HL-60 (cell line): ENCODE results near the gene RPL3.
A peak's percentile ranks its signal among the peaks of the same experiment; 100 is the strongest.

ENCODE experiments used
- DNase-seq, 2 experiments: peaks; one replicate each; pipeline ENCODE4 v3.0.0-alpha.2; 2010 to 2020; ENCODE audit warnings: low read depth in 1 of 2, low spot score in 1 of 2
- H3K27ac ChIP-seq: fragments of 250-450 bp; sonication (Bioruptor Pico); replicated peaks from 2 replicates; pipeline ENCODE4 v1.5.1; 2020; ENCODE audit warnings: mild to moderate bottlenecking, moderate library complexity
- H3K27me3 ChIP-seq: fragments of 250-450 bp; sonication (Bioruptor Pico); 2 replicates; pipeline ENCODE4 v1.5.1; 2021; ENCODE audit warnings: mild to moderate bottlenecking, moderate library complexity; ENCODE audit not compliant: insufficient read depth, poor library complexity, severe bottlenecking
- H3K4me3 ChIP-seq: replicated peaks from 2 replicates; pipeline ENCODE4 v1.5.1; 2011; ENCODE audit warnings: mild to moderate bottlenecking, control low read depth, low read length; ENCODE audit not compliant: insufficient read depth
- GABPA ChIP-seq: IDR thresholded peaks from 2 replicates; pipeline ENCODE4 v1.6.1; 2012; ENCODE audit warnings: low read depth
- POLR2AphosphoS5 ChIP-seq: IDR thresholded peaks from 2 replicates; pipeline ENCODE4 v1.6.1; 2012; ENCODE audit warnings: low read depth
- SPI1 ChIP-seq: IDR thresholded peaks from 2 replicates; pipeline ENCODE4 v1.6.1; 2012; ENCODE audit warnings: low read depth, mild to moderate bottlenecking, borderline replicate concordance
- TF ChIP-seq, protein P1 (sequence below): IDR thresholded peaks from 2 replicates; pipeline ENCODE4 v1.6.1; 2012; ENCODE audit warnings: low read depth; ENCODE audit not compliant: insufficient replicate concordance
- TF ChIP-seq, protein P2 (sequence below): IDR thresholded peaks from one replicate; pipeline ENCODE4 v1.5.1; 2011; ENCODE audit warnings: low read length, control low read depth, inconsistent platforms; ENCODE audit not compliant: insufficient read depth

Gene RPL3

DNA sequence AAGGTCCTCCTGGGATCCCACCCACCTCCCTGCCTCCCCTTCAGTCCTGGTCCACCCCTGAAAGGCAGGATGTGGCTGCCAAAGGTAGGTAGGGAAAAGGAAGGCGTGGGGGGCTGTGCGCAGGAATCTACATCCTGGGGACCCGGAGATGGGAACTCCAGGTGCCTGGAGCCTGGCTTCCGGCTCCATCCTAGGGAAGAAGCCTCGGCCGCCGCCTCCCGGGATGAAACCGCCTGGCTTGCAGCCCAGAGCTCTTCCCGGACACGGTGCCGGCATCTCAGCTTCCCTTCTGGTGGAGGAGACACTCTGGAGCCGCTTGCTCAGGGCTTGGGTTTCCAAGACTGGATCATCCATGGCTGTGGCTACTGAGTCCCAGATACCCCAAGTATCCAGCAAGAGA, 41.4 kb downstream of the RPL3 start:
- peaks cover 2% of the 10 kb centered on the region for H3K27me3 ChIP-seq
- DNase-seq = no peak
- TF ChIP-seq GABPA (no peak), SPI1 (no peak), POLR2AphosphoS5 (no peak)
- TF ChIP-seq, protein P1, sequence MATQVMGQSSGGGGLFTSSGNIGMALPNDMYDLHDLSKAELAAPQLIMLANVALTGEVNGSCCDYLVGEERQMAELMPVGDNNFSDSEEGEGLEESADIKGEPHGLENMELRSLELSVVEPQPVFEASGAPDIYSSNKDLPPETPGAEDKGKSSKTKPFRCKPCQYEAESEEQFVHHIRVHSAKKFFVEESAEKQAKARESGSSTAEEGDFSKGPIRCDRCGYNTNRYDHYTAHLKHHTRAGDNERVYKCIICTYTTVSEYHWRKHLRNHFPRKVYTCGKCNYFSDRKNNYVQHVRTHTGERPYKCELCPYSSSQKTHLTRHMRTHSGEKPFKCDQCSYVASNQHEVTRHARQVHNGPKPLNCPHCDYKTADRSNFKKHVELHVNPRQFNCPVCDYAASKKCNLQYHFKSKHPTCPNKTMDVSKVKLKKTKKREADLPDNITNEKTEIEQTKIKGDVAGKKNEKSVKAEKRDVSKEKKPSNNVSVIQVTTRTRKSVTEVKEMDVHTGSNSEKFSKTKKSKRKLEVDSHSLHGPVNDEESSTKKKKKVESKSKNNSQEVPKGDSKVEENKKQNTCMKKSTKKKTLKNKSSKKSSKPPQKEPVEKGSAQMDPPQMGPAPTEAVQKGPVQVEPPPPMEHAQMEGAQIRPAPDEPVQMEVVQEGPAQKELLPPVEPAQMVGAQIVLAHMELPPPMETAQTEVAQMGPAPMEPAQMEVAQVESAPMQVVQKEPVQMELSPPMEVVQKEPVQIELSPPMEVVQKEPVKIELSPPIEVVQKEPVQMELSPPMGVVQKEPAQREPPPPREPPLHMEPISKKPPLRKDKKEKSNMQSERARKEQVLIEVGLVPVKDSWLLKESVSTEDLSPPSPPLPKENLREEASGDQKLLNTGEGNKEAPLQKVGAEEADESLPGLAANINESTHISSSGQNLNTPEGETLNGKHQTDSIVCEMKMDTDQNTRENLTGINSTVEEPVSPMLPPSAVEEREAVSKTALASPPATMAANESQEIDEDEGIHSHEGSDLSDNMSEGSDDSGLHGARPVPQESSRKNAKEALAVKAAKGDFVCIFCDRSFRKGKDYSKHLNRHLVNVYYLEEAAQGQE = no peak
- TF ChIP-seq, protein P2, sequence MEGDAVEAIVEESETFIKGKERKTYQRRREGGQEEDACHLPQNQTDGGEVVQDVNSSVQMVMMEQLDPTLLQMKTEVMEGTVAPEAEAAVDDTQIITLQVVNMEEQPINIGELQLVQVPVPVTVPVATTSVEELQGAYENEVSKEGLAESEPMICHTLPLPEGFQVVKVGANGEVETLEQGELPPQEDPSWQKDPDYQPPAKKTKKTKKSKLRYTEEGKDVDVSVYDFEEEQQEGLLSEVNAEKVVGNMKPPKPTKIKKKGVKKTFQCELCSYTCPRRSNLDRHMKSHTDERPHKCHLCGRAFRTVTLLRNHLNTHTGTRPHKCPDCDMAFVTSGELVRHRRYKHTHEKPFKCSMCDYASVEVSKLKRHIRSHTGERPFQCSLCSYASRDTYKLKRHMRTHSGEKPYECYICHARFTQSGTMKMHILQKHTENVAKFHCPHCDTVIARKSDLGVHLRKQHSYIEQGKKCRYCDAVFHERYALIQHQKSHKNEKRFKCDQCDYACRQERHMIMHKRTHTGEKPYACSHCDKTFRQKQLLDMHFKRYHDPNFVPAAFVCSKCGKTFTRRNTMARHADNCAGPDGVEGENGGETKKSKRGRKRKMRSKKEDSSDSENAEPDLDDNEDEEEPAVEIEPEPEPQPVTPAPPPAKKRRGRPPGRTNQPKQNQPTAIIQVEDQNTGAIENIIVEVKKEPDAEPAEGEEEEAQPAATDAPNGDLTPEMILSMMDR = no peak
- no peak overlapping the region for H3K27ac ChIP-seq
- H3K4me3 ChIP-seq = no peak overlapping the region

DNA sequence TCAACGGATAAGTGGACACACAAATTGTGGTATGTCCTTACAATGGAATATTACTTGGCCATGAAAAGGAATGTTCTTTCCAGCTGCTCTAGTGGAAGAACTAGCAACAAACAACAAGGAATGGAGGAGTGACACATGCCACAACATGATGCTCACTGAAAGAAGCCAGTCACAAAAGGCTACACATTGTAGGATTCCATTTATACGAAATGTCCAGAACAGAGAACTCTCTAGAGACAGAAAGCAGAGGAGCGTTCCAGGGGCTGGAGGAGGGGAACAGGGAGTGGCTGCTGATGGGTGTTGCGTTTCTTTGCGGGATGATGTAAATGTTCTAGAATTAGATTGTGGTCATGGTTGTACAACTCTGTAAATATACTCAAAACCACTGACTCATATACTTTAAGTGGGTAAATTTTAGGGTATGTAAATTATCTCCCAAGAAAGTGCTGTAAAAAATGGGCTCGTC, 42.2 kb downstream of the RPL3 start:
- peaks cover 2% of the 10 kb centered on the region for H3K27me3 ChIP-seq

DNA sequence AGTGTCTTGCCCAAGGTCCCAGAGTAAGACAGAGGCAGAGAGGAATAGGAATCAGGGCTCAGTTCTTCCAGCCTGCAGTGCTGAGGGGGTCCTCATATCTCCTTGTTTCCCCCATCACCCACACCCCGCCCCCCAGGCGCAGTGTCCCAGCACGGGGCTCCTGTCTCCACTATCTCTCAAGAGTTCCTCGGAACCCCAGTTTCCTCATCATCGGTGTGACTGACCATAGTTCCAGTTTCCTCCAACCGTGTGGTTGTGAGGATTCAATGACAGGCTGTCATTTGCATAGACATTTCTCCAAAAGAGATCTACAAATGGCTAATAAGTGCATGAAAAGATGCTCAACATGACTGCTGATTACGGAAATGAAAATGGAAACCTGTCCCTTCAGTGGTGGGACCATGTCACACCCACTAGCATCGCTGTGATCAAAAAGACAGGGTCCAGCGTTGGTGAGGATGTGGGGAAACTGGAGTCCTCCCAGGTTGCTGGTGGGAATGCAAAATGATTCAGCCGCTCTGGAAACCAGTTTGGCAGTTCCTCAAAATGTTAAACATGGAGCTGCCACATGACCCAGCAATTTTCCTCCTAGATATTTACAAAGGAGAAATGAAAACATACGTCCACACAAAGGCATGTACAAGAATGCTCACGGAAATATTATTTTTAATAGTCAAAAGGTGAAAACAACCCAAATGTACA, 42.8 kb downstream of the RPL3 start:
- Histone ChIP-seq H3K4me3 (no peak overlapping the region), H3K27ac (no peak overlapping the region), H3K27me3 (peaks cover 2% of the 10 kb centered on the region)
- TF ChIP-seq POLR2AphosphoS5 (no peak), SPI1 (no peak), GABPA (no peak)
- TF ChIP-seq, protein P2 = no peak
- TF ChIP-seq, protein P1 = no peak
- no peak for DNase-seq

More for the DNA sequence above, 42.2 kb downstream of the RPL3 start:
- H3K4me3 ChIP-seq = no peak overlapping the region
- H3K27ac ChIP-seq = no peak overlapping the region
- TF ChIP-seq SPI1 (no peak), GABPA (no peak), POLR2AphosphoS5 (no peak)
- TF ChIP-seq, protein P2 = no peak
- TF ChIP-seq, protein P1 = no peak
- peak in 1 of 2 experiments; percentile 26 for DNase-seq
